ENCODE measurements around the gene KIZ. TPM values are rescaled to one million over a fixed set of nuclear protein-coding genes. Genes with fewer than 3 reads are reported as not detected.
A peak's percentile ranks its signal among the peaks of the same experiment; 100 is the strongest.

KIZ gene
- total and polyA plus RNA-seq, 2 experiments from 2014 or later, result 58.3 to 63.6 TPM

GRCh38 chr20:21162631-21163030, 36.7 kb downstream of the KIZ start:
- no peak for ATAC-seq
- H3K36me3 Mint-ChIP-seq (ENCODE audit: low read depth), result peaks cover 28% of the 10 kb centered on the region

GRCh38 chr20:21166801-21167200, 40.9 kb downstream of the KIZ start:
- Histone ChIP-seq H3F3A (replicated peaks; ENCODE audit: low read depth) (no peaks in the 10 kb centered on the region), H3K79me2 (replicated peaks; ENCODE audit: insufficient read depth) (no peaks in the 10 kb centered on the region), H3K27me3 (ENCODE audit: insufficient read depth) (no peaks in the 10 kb centered on the region), H3K27ac (ENCODE audit: low read depth) (0 out of 2 replicates have a peak overlapping the region, but pooled peaks have one; percentile 19), H2AFZ (no peak overlapping the region), H3K36me3 (ENCODE audit: insufficient read depth) (peaks cover 9% of the 10 kb centered on the region; the same call in 1 of the 2 replicates), H3K4me3 (no peak overlapping the region), H3K4me1 (ENCODE audit: insufficient read depth) (0 out of 2 replicates have a peak, but pooled peaks cover 5% of the 10 kb centered on the region), H4K20me1 (replicated peaks; ENCODE audit: insufficient read depth) (no peaks in the 10 kb centered on the region), H3K4me2 (no peak overlapping the region), H3K9me2 (ENCODE audit: insufficient read depth) (0 out of 2 replicates have a peak, but pooled peaks cover 7% of the 10 kb centered on the region)
- peaks cover 9% of the 10 kb centered on the region for H3K4me1 Mint-ChIP-seq
- peaks cover 1% of the 10 kb centered on the region for H3K27me3 Mint-ChIP-seq (ENCODE audit: insufficient read depth, low read depth, poor library complexity)
- peaks cover 45% of the 10 kb centered on the region for H3K36me3 Mint-ChIP-seq (ENCODE audit: low read depth)
- peaks cover 8% of the 10 kb centered on the region; the same call in 2 of the 3 replicates for H3K9me3 Mint-ChIP-seq
- H3K4me3 Mint-ChIP-seq, result no peak overlapping the region
- DNase-seq (ENCODE audit: low spot score) (no peak), ATAC-seq (no peak)
- no peak overlapping the region for H3K27ac Mint-ChIP-seq
- TF ChIP-seq POLR2AphosphoS5 (IDR thresholded peaks at IDR 0.05; ENCODE audit: low read depth), result no peak
- TF ChIP-seq CTCF (conservative IDR thresholded peaks at IDR 0.05; ENCODE audit: low read depth in 2 of 2), result no peak

More at GRCh38 chr20:21162631-21163030, 36.7 kb downstream of the KIZ start:
- Mint-ChIP-seq H3K4me3 (no peak overlapping the region), H3K9me3 (no peaks in the 10 kb centered on the region), H3K4me1 (peaks cover 10% of the 10 kb centered on the region), H3K27ac (peak overlapping the region; percentile 56), H3K27me3 (ENCODE audit: insufficient read depth, low read depth, poor library complexity) (no peaks in the 10 kb centered on the region)
- no peak for DNase-seq (ENCODE audit: low spot score)
- Histone ChIP-seq H3K9me2 (ENCODE audit: insufficient read depth) (0 out of 2 replicates have a peak, but pooled peaks cover 7% of the 10 kb centered on the region), H4K20me1 (replicated peaks; ENCODE audit: insufficient read depth) (no peaks in the 10 kb centered on the region), H3F3A (replicated peaks; ENCODE audit: low read depth) (no peaks in the 10 kb centered on the region), H3K4me1 (ENCODE audit: insufficient read depth) (0 out of 2 replicates have a peak, but pooled peaks cover 5% of the 10 kb centered on the region), H2AFZ (no peak overlapping the region), H3K4me3 (no peak overlapping the region), H3K36me3 (ENCODE audit: insufficient read depth) (peaks cover 3% of the 10 kb centered on the region; the same call in 1 of the 2 replicates), H3K79me2 (replicated peaks; ENCODE audit: insufficient read depth) (no peaks in the 10 kb centered on the region), H3K27ac (ENCODE audit: low read depth) (no peak overlapping the region), H3K4me2 (no peak overlapping the region), H3K27me3 (ENCODE audit: insufficient read depth) (no peaks in the 10 kb centered on the region)
- TF ChIP-seq EZH2phosphoT487 (IDR thresholded peaks at IDR 0.05; ENCODE audit: unreplicated experiment) (no peak), JUNB (IDR thresholded peaks at IDR 0.05; ENCODE audit: unreplicated experiment) (no peak), ETS1 (IDR thresholded peaks at IDR 0.05) (no peak), ZNF114 (CRISPR knock-in tag; IDR thresholded peaks at IDR 0.05) (no peak), CREB1 (CRISPR knock-in tag; IDR thresholded peaks at IDR 0.05; ENCODE audit: low read depth) (no peak), CTCF (conservative IDR thresholded peaks at IDR 0.05; ENCODE audit: low read depth in 2 of 2) (no peak), POLR2AphosphoS5 (IDR thresholded peaks at IDR 0.05; ENCODE audit: low read depth) (no peak), ZNF331 (CRISPR knock-in tag; IDR thresholded peaks at IDR 0.05; ENCODE audit: low read depth) (no peak)

Data from GM23338 (cell line).